K562 (cell line): Measurements from ENCODE around the gene HPD. TPM values are rescaled to one million over a fixed set of nuclear protein-coding genes. Genes with fewer than 3 reads are reported as not detected.
A peak's percentile ranks its signal among the peaks of the same experiment; 100 is the strongest.

Source experiments
- MAFG ChIP-seq: fragments of 450-650 bp; conservative IDR thresholded peaks from 2 replicates; pipeline ENCODE4 v1.6.1; 2016; ENCODE audit warnings: missing genetic modification characterization, missing compliant biosample characterization
- MTA2 ChIP-seq: fragments of 450-650 bp; IDR thresholded peaks from 2 replicates; pipeline ENCODE4 v1.6.1; 2016; ENCODE audit warnings: low read depth
- NFATC3 ChIP-seq: fragments of 450-650 bp; IDR thresholded peaks from 2 replicates; pipeline ENCODE4 v1.6.1; 2017; ENCODE audit warnings: mild to moderate bottlenecking
- PHF21A ChIP-seq: fragments of 450-650 bp; IDR thresholded peaks from 2 replicates; pipeline ENCODE4 v1.6.1; 2017; ENCODE audit warnings: low read depth, borderline replicate concordance
- POLR2B ChIP-seq: fragments of 450-650 bp; IDR thresholded peaks from 2 replicates; pipeline ENCODE4 v1.6.1; 2018; ENCODE audit warnings: low read depth; ENCODE audit not compliant: partially characterized antibody
- RAD21 ChIP-seq, 2 experiments: fragments of 250-450 bp in 1 of 2; fragments of 450-650 bp in 1 of 2; sonication (Bioruptor Pico) in 1 of 2; formaldehyde crosslinking in 1 of 2; IDR thresholded peaks in 1 of 2; conservative IDR thresholded peaks in 1 of 2; 2 replicates each; pipeline versions ENCODE4 v1.4.0 to v1.8.0; 2020 to 2022; ENCODE audit warnings: mild to moderate bottlenecking in 2 of 2, moderate library complexity in 1 of 2
- RBM25 ChIP-seq: fragments of 200-400 bp; formaldehyde crosslinking; IDR thresholded peaks from 2 replicates; pipeline ENCODE4 v1.6.1; 2018; ENCODE audit warnings: low read length, low read depth, moderate library complexity; ENCODE audit not compliant: severe bottlenecking
- SRF ChIP-seq, 2 experiments: fragments of 250-450, 450-650 bp in 1 of 2; sonication (Bioruptor Pico) in 1 of 2; sonication (generic) in 1 of 2; formaldehyde crosslinking; IDR thresholded peaks; 2 replicates each; pipeline versions ENCODE4 v1.5.0 to v1.5.1; 2020 to 2022; ENCODE audit warnings: mild to moderate bottlenecking in 1 of 2, missing genetic modification reagents in 1 of 2
- U2AF2 ChIP-seq: fragments of 200-400 bp; formaldehyde crosslinking; optimal IDR thresholded peaks from 2 replicates; pipeline ENCODE3; 2017; ENCODE audit warnings: low read depth, mild to moderate bottlenecking, low read length
- polyA plus RNA-seq, 8 experiments: library from polyadenylated mRNA; depleted of rRNA in 4 of 8; stranded (reverse) in 5 of 8; unstranded in 3 of 8; fragments of >200 nt; fragmentation: Nextera tagmentation in 2 of 8; fragmentation: Illumina TruSeq in 1 of 8; extraction: Ambion mirVana in 2 of 8; extraction: Trizol in 1 of 8; gene quantifications; 2 replicates each; pipeline versions ENCODE4 v1.2.1 to v1.2.3, GENCODE V29; 2011 to 2014; ENCODE audit warnings: inconsistent platforms in 1 of 8, missing spikeins in 1 of 8
- total RNA-seq, 7 experiments: library from RNA; depleted of rRNA in 6 of 7; stranded (reverse); fragments of >200 nt in 6 of 7; fragmentation: Illumina TruSeq in 2 of 7; extraction: Trizol in 2 of 7; gene quantifications; 2 replicates each; pipeline versions ENCODE4 v1.2.1 to v1.2.3, GENCODE V29; 2011 to 2021; ENCODE audit warnings: low replicate concordance in 1 of 7
- TF ChIP-seq, protein P1 (sequence below), 2 experiments: fragments of 450-650 bp; formaldehyde crosslinking in 1 of 2; IDR thresholded peaks; 2 replicates each; pipeline versions ENCODE4 v1.4.0 to v1.6.1; 2014 to 2020; ENCODE audit warnings: mild to moderate bottlenecking in 2 of 2, borderline replicate concordance in 1 of 2, low read depth in 1 of 2
- TF ChIP-seq, protein P2 (sequence below): sonication (generic); formaldehyde crosslinking; IDR thresholded peaks from 2 replicates; pipeline ENCODE4 v1.8.1; 2023; ENCODE audit warnings: mild to moderate bottlenecking, missing genetic modification reagents
- TF ChIP-seq, protein P3 (sequence below): IDR thresholded peaks from 3 replicates; pipeline ENCODE4 v1.6.1; 2011; ENCODE audit warnings: borderline replicate concordance, mild to moderate bottlenecking, moderate library complexity; ENCODE audit not compliant: insufficient read length; ENCODE audit errors: extremely low read depth

HPD gene
- total and polyA plus RNA-seq, 9 of the 15 experiments (the other 6 are each of a cell fraction or from before 2014, with no cell fraction given) = 0.06 to 0.29 (median 0.07) TPM; not detected in 4

DNA sequence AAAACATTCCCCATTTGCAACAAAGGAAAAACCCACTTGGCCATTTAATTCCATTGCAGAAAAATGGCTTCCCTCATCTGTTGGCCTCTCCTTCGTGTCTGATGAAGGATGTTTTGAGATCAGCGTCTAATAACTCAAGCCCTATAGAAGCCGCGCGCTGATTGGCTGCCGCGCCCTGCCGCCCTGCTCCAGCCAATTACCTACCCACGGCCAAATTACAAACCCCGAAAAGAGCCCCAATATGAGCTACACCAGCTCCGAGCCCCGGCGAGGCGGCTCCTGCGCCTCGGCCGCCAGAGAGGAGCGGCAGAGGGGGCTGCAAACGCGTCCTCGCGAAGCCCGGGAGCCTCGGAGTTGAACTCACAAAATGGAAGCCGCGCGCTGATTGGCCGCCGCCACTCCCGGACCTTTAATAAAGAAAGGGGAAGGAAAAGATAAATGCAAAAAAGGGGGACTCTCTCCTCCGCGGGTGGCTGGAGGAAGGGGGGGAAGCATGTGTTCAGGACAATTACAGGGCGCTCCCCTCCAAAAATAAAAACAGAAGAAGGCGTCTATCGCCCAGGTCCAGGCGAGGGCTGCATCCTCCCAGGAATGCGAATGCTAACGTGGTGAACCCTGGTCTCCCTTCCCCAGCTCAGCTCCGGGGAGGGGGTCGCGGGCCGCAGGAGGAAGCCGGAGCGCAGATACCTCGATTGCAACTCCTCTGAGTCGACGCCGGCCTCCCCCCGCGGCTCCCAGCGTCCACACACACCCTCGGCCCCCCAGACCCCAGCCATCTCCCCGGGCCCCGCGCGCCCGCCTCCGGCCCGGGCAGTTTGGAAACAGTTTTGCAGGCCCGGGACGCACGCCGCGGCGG is 55.6 kb downstream of the HPD start (continued):
- TF ChIP-seq, protein P1, sequence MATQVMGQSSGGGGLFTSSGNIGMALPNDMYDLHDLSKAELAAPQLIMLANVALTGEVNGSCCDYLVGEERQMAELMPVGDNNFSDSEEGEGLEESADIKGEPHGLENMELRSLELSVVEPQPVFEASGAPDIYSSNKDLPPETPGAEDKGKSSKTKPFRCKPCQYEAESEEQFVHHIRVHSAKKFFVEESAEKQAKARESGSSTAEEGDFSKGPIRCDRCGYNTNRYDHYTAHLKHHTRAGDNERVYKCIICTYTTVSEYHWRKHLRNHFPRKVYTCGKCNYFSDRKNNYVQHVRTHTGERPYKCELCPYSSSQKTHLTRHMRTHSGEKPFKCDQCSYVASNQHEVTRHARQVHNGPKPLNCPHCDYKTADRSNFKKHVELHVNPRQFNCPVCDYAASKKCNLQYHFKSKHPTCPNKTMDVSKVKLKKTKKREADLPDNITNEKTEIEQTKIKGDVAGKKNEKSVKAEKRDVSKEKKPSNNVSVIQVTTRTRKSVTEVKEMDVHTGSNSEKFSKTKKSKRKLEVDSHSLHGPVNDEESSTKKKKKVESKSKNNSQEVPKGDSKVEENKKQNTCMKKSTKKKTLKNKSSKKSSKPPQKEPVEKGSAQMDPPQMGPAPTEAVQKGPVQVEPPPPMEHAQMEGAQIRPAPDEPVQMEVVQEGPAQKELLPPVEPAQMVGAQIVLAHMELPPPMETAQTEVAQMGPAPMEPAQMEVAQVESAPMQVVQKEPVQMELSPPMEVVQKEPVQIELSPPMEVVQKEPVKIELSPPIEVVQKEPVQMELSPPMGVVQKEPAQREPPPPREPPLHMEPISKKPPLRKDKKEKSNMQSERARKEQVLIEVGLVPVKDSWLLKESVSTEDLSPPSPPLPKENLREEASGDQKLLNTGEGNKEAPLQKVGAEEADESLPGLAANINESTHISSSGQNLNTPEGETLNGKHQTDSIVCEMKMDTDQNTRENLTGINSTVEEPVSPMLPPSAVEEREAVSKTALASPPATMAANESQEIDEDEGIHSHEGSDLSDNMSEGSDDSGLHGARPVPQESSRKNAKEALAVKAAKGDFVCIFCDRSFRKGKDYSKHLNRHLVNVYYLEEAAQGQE (IDR thresholded peaks at IDR 0.05; ENCODE audit: borderline replicate concordance) = no peak
- TF ChIP-seq, protein P1 (CRISPR knock-in tag; IDR thresholded peaks at IDR 0.05; ENCODE audit: low read depth) = no peak
- no peak for TF ChIP-seq PHF21A
- TF ChIP-seq, protein P2, sequence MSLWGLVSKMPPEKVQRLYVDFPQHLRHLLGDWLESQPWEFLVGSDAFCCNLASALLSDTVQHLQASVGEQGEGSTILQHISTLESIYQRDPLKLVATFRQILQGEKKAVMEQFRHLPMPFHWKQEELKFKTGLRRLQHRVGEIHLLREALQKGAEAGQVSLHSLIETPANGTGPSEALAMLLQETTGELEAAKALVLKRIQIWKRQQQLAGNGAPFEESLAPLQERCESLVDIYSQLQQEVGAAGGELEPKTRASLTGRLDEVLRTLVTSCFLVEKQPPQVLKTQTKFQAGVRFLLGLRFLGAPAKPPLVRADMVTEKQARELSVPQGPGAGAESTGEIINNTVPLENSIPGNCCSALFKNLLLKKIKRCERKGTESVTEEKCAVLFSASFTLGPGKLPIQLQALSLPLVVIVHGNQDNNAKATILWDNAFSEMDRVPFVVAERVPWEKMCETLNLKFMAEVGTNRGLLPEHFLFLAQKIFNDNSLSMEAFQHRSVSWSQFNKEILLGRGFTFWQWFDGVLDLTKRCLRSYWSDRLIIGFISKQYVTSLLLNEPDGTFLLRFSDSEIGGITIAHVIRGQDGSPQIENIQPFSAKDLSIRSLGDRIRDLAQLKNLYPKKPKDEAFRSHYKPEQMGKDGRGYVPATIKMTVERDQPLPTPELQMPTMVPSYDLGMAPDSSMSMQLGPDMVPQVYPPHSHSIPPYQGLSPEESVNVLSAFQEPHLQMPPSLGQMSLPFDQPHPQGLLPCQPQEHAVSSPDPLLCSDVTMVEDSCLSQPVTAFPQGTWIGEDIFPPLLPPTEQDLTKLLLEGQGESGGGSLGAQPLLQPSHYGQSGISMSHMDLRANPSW (CRISPR knock-in tag) = no peak; the same call in 1 of the 2 replicates
- no peak for TF ChIP-seq RAD21 (CRISPR knock-in tag; conservative IDR thresholded peaks at IDR 0.05 in 1 of 2, IDR thresholded peaks at IDR 0.05 in 1 of 2)
- TF ChIP-seq MAFG (tag) = no peak
- peak; percentile 81 for TF ChIP-seq RBM25
- TF ChIP-seq, protein P3, sequence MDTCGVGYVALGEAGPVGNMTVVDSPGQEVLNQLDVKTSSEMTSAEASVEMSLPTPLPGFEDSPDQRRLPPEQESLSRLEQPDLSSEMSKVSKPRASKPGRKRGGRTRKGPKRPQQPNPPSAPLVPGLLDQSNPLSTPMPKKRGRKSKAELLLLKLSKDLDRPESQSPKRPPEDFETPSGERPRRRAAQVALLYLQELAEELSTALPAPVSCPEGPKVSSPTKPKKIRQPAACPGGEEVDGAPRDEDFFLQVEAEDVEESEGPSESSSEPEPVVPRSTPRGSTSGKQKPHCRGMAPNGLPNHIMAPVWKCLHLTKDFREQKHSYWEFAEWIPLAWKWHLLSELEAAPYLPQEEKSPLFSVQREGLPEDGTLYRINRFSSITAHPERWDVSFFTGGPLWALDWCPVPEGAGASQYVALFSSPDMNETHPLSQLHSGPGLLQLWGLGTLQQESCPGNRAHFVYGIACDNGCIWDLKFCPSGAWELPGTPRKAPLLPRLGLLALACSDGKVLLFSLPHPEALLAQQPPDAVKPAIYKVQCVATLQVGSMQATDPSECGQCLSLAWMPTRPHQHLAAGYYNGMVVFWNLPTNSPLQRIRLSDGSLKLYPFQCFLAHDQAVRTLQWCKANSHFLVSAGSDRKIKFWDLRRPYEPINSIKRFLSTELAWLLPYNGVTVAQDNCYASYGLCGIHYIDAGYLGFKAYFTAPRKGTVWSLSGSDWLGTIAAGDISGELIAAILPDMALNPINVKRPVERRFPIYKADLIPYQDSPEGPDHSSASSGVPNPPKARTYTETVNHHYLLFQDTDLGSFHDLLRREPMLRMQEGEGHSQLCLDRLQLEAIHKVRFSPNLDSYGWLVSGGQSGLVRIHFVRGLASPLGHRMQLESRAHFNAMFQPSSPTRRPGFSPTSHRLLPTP = no peak
- peak; percentile 98 for TF ChIP-seq POLR2B
- 0 out of 4 replicates have a peak, but pooled peaks of 1 of the 2 experiments have one; percentile 27 for TF ChIP-seq SRF (CRISPR knock-in tag; IDR thresholded peaks at IDR 0.05)
- no peak for TF ChIP-seq MTA2
- TF ChIP-seq NFATC3 = no peak
- TF ChIP-seq U2AF2 = no peak
